Activated B cell treated with CpG ODN at 0.5 μM for 24 hours (primary cell): ENCODE results near the gene FICD. TPM values are rescaled to one million over a fixed set of nuclear protein-coding genes. Genes with fewer than 3 reads are reported as not detected.

Experiments used
- ATAC-seq: fragments of 200-7000 bp; cut with Tn5 transposase; one replicate; pipeline ENCODE4 v1.10.0; 2021; ENCODE audit warnings: low read depth, mild to moderate bottlenecking, moderate library complexity
- CTCF ChIA-PET: fragments of 350-600 bp; sonication (Branson Sonifier 250); formaldehyde crosslinking; loops from one replicate; lab custom pipeline; 2021; ENCODE audit warnings: antibody characterized with exemption; lab: Charles Lee
- POLR2A ChIA-PET: fragments of 350-600 bp; sonication (Branson Sonifier 250); formaldehyde crosslinking; loops from one replicate; lab custom pipeline; 2021; ENCODE audit warnings: antibody characterized with exemption; lab: Charles Lee
- DNase-seq: peaks from one replicate; pipeline ENCODE4 v3.0.0; 2022
- H3K27ac Mint-ChIP-seq: one replicate; pipeline ENCODE4 v1.8.0; 2020; ENCODE audit warnings: mixed read lengths
- H3K27me3 Mint-ChIP-seq: one replicate; pipeline ENCODE4 v1.8.0; 2021; ENCODE audit warnings: mixed read lengths
- H3K36me3 Mint-ChIP-seq: one replicate; pipeline ENCODE4 v1.8.0; 2021; ENCODE audit warnings: low read depth, mixed read lengths
- H3K4me1 Mint-ChIP-seq: one replicate; pipeline ENCODE4 v1.8.0; 2021; ENCODE audit warnings: mixed read lengths
- H3K4me3 Mint-ChIP-seq: one replicate; pipeline ENCODE4 v1.8.0; 2020; ENCODE audit warnings: mild to moderate bottlenecking, mixed read lengths
- H3K9me3 Mint-ChIP-seq: one replicate; pipeline ENCODE4 v1.8.0; 2020; ENCODE audit warnings: mixed read lengths
- intact Hi-C: fragments of 100-400 bp; cut with micrococcal nuclease; formaldehyde crosslinking; loops from one replicate; pipeline ENCODE4 v1.15.1; 2024
- total RNA-seq: library from RNA; stranded (reverse); gene quantifications from 2 replicates; pipeline ENCODE4 v1.2.3, GENCODE V29; 2022
- TF ChIP-seq, protein P1 (sequence below): fragments of 200-600 bp; IDR thresholded peaks from one replicate; pipeline ENCODE4 v1.8.0; 2022; ENCODE audit warnings: antibody characterized with exemption, mild to moderate bottlenecking

FICD gene
- total RNA-seq, 1 donor from 2014 or later: 11.2 TPM

DNA sequence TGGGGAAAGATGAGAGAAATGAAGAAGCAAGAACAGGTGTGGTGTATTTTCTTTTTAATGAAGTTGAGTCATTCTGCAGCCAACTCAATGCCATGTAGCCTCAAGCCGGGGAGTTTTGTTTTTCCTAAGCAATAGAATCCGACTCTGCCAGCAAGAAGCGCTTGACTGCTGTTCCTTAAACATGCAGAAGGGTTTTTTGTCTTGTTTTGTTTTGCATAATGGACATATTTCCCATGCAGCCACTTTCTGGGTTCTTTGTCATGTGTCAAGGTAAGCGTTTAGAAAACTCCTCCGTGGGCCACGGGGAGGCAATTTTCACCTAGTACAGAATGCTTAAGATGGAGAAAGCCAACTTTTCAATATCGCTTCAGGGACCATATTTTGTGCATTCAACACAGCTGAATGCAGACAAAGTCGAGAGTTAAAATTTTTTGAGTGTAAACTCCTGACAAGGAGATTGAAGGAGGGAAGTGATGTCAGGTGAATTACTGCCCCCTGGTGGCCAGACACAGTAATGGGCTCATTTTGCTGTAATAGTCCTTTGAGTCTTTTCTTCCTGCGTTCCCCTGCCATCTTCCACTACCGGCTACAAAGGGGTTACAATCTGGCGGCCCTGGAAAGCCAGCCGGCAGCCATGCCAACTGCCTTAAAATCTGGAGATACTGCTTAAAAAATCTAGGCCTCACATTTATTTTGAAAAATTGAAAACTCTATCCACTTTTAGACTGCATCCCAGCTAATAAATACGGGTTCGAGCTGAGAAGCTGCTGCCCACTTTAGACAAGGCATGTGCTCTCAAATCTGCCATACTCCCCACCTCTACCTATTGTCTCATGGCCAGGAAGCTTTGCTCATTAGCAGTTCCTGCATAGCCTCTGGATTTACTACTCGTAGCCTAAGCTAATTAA is 3.2 kb upstream of the FICD start:
- TF ChIP-seq, protein P1, sequence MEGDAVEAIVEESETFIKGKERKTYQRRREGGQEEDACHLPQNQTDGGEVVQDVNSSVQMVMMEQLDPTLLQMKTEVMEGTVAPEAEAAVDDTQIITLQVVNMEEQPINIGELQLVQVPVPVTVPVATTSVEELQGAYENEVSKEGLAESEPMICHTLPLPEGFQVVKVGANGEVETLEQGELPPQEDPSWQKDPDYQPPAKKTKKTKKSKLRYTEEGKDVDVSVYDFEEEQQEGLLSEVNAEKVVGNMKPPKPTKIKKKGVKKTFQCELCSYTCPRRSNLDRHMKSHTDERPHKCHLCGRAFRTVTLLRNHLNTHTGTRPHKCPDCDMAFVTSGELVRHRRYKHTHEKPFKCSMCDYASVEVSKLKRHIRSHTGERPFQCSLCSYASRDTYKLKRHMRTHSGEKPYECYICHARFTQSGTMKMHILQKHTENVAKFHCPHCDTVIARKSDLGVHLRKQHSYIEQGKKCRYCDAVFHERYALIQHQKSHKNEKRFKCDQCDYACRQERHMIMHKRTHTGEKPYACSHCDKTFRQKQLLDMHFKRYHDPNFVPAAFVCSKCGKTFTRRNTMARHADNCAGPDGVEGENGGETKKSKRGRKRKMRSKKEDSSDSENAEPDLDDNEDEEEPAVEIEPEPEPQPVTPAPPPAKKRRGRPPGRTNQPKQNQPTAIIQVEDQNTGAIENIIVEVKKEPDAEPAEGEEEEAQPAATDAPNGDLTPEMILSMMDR: no peak
- H3K4me3 Mint-ChIP-seq: peak overlapping the region; percentile 79
- peak overlapping the region; percentile 83 for H3K27ac Mint-ChIP-seq
- H3K4me1 Mint-ChIP-seq: peaks cover 35% of the 10 kb centered on the region
- ATAC-seq (no peak), DNase-seq (peak; percentile 56)
- intact Hi-C loops: loop anchor here (1.0 to 10.0 kb wide), 8 partner anchors 317 to 835 kb away; partner anchors contain the start of gene PRDM4
- ChIA-PET CTCF (interaction anchor here (0.8 to 2.3 kb wide), 11 partner anchors 10 to 827 kb away, joined by 3 to 21 read pairs (median 3); no protein-coding TSS in a partner anchor), POLR2A (interaction anchor here (0.5 to 0.9 kb wide), 3 partner anchors 30 to 418 kb away, joined by 3 to 5 read pairs (median 3); no protein-coding TSS in a partner anchor)
- H3K27me3 Mint-ChIP-seq: peaks cover 3% of the 10 kb centered on the region
- H3K9me3 Mint-ChIP-seq: no peaks in the 10 kb centered on the region
- H3K36me3 Mint-ChIP-seq: peaks cover 4% of the 10 kb centered on the region

DNA sequence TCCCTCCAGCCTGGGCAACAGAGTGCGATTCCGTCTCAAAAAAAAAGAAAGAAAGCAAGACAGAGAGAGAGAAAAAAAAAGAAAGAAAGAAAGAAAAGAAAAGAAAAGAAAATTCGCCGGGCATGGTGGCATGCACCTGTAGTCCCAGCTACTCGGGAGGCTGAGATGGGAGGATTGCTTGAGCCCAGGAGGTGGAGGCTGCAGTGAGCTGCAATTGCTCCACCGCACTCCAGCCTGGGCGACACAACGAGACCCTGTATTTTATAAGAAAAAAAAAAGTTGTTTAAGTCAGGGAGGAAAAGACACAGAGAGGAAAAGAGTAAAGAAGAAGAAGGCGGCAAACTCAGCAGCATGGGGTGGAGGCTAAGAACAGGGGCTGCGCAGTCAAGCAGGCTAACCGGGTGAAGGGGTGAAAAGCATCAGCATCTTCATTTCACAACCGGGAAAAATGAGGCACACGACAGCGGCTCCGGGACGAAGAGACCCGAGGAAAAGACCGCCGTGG is 557 bp upstream of the FICD start:
- intact Hi-C loops: loop anchor here (2.0 to 10.0 kb wide), 6 partner anchors 26 to 622 kb away; partner anchors contain the start of gene CORO1C
- ATAC-seq: peak; percentile 11
- H3K27ac Mint-ChIP-seq: peak overlapping the region; percentile 84
- no peak for DNase-seq
- peaks cover 25% of the 10 kb centered on the region for H3K36me3 Mint-ChIP-seq
- H3K4me3 Mint-ChIP-seq: peak overlapping the region; percentile 95
- POLR2A ChIA-PET: interaction anchor here (2.6 kb wide), 1 partner anchor 47 kb away, joined by 8 read pairs; the partner anchor contains the start of genes ISCU and SART3
- TF ChIP-seq, protein P1: no peak
- H3K27me3 Mint-ChIP-seq: no peaks in the 10 kb centered on the region
- H3K9me3 Mint-ChIP-seq: no peaks in the 10 kb centered on the region
- CTCF ChIA-PET: no interaction called here
- H3K4me1 Mint-ChIP-seq: peaks cover 36% of the 10 kb centered on the region

DNA sequence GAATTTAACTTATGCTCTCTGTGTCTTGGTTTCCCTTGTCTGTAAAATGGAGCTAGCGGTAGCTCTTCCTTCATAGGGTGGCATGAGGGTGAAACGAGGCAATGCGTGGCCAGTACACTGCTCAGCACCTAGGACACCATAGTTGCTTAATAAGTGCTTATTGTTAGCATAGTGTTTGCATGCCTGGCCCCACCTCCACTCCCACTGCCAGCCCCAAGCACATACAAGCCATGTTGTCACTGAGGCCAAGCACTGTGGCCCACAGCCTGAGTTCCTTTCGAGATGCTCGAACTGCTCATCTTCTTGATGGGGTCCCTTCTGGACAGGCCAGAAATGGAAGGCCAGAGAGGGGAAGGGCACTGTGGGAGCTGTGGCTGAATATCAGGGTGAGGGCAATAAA is 839 bp downstream of the FICD start:
- H3K4me3 Mint-ChIP-seq: peak overlapping the region; percentile 95
- peaks cover 32% of the 10 kb centered on the region for H3K4me1 Mint-ChIP-seq
- TF ChIP-seq, protein P1: no peak
- ChIA-PET CTCF (no interaction called here), POLR2A (interaction anchor here (1.0 to 2.6 kb wide), 2 partner anchors 46 to 52 kb away, joined by 3 to 8 read pairs; partner anchors contain the start of genes ISCU and SART3)
- H3K27ac Mint-ChIP-seq: peak overlapping the region; percentile 84
- no peaks in the 10 kb centered on the region for H3K9me3 Mint-ChIP-seq
- DNase-seq (no peak), ATAC-seq (no peak)
- H3K36me3 Mint-ChIP-seq: peaks cover 39% of the 10 kb centered on the region
- H3K27me3 Mint-ChIP-seq: no peaks in the 10 kb centered on the region
- intact Hi-C loops: loop anchor here (1.0 to 10.0 kb wide), 11 partner anchors 25 to 1424 kb away; partner anchors contain the start of genes ALKBH2, CORO1C, CRY1 and PRDM4

DNA sequence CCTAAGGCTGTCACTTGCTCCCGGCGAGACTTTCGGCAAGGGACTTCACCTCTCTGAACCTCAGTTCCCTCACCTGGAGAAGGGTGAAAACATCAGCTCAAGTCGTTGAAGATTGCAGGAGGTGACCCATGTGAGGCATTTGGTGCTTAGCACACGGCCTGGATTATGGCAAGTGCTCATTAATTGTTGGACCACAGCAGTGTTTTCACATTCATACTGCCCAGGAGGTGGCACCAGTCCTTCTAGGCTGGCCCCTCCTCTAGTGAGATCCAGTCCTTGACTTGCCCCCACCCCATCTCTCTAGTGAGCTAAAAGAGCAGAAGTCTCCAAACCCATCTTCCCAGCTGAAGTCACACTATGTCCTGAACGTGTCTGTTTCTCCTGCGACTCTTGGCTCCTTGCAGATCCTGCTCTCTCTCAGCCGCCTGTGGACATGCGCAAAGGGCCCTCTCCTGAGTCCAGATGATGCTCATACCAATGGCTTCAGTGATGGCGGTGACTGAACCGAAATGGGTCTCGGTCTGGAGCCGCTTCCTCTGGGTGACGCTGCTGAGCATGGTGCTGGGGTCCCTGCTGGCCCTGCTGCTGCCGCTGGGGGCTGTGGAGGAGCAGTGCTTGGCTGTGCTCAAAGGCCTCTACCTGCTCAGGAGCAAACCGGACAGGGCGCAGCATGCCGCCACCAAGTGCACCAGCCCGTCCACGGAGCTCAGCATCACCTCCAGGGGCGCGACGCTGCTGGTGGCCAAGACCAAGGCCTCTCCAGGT is 1.6 kb downstream of the FICD start:
- DNase-seq (no peak), ATAC-seq (no peak)
- TF ChIP-seq, protein P1: no peak
- Mint-ChIP-seq H3K27me3 (no peaks in the 10 kb centered on the region), H3K4me1 (peaks cover 26% of the 10 kb centered on the region), H3K4me3 (peak overlapping the region; percentile 95), H3K27ac (peak overlapping the region; percentile 60), H3K9me3 (no peaks in the 10 kb centered on the region), H3K36me3 (peaks cover 46% of the 10 kb centered on the region)
- ChIA-PET POLR2A (interaction anchor here (1.0 to 2.6 kb wide), 2 partner anchors 45 to 52 kb away, joined by 3 to 8 read pairs; partner anchors contain the start of genes ISCU and SART3), CTCF (no interaction called here)
- intact Hi-C loops: loop anchor here (5.0 to 10.0 kb wide), 4 partner anchors 121 to 1424 kb away; partner anchors contain the start of genes CRY1 and PWP1
